ENCODE measurements around the gene ZNF227. TPM values are rescaled to one million over a fixed set of nuclear protein-coding genes. Genes with fewer than 3 reads are reported as not detected.

The ZNF227 gene
- total RNA-seq, 1 experiment from 2014 or later: 16.7 TPM

Other genes starting within 250 kb of the ZNF227 start
- 7.5 and 7.9 TPM in 2 replicates for gene ZNF155, start 228.3 kb upstream of the ZNF227 start, total RNA-seq (2014; rRNA removed; shearing (Covaris generic))
- 3.3 and 6.6 TPM in 2 replicates for gene ZNF230, start 209.6 kb upstream of the ZNF227 start, total RNA-seq (2014; rRNA removed; shearing (Covaris generic))
- gene ZNF222, start 187.2 kb upstream of the ZNF227 start, total RNA-seq (2014; rRNA removed; shearing (Covaris generic)): 5.5 and 9.0 TPM in 2 replicates
- gene ZNF223, start 160.5 kb upstream of the ZNF227 start, total RNA-seq (2014; rRNA removed; shearing (Covaris generic)): 3.7 and 3.9 TPM in 2 replicates
- gene ZNF284, start 140.4 kb upstream of the ZNF227 start, total RNA-seq (2014; rRNA removed; shearing (Covaris generic)): 3.2 and 3.5 TPM in 2 replicates
- 17.7 and 22.4 TPM in 2 replicates for gene ZNF224, start 118.2 kb upstream of the ZNF227 start, total RNA-seq (2014; rRNA removed; shearing (Covaris generic))
- 3.4 and 4.4 TPM in 2 replicates for gene ZNF225, start 99.1 kb upstream of the ZNF227 start, total RNA-seq (2014; rRNA removed; shearing (Covaris generic))
- 7.0 and 7.4 TPM in 2 replicates for gene ZNF234, start 71.0 kb upstream of the ZNF227 start, total RNA-seq (2014; rRNA removed; shearing (Covaris generic))
- gene ZNF226, start 47.4 kb upstream of the ZNF227 start, total RNA-seq (2014; rRNA removed; shearing (Covaris generic)): 9.5 and 21.2 TPM in 2 replicates
- gene ZNF233, start 47.4 kb downstream of the ZNF227 start, total RNA-seq (2014; rRNA removed; shearing (Covaris generic)): 0.35 and 0.61 TPM in 2 replicates
- gene ZNF235, start 92.5 kb downstream of the ZNF227 start, total RNA-seq (2014; rRNA removed; shearing (Covaris generic)): 4.7 and 5.1 TPM in 2 replicates
- 2.9 and 3.1 TPM in 2 replicates for gene ZNF112, start 144.1 kb downstream of the ZNF227 start, total RNA-seq (2014; rRNA removed; shearing (Covaris generic))
- 2.6 and 3.6 TPM in 2 replicates for gene ZNF285, start 189.1 kb downstream of the ZNF227 start, total RNA-seq (2014; rRNA removed; shearing (Covaris generic))
- 0.29 and 0.98 TPM in 2 replicates for gene ZNF229, start 235.9 kb downstream of the ZNF227 start, total RNA-seq (2014; rRNA removed; shearing (Covaris generic))